ENCODE results near the gene HOXA13. TPM values are rescaled to one million over a fixed set of nuclear protein-coding genes. Genes with fewer than 3 reads are reported as not detected.
A peak's percentile ranks its signal among the peaks of the same experiment; 100 is the strongest.

The HOXA13 gene
- total RNA-seq, 1 donor from 2014 or later: 14.5 TPM

DNA sequence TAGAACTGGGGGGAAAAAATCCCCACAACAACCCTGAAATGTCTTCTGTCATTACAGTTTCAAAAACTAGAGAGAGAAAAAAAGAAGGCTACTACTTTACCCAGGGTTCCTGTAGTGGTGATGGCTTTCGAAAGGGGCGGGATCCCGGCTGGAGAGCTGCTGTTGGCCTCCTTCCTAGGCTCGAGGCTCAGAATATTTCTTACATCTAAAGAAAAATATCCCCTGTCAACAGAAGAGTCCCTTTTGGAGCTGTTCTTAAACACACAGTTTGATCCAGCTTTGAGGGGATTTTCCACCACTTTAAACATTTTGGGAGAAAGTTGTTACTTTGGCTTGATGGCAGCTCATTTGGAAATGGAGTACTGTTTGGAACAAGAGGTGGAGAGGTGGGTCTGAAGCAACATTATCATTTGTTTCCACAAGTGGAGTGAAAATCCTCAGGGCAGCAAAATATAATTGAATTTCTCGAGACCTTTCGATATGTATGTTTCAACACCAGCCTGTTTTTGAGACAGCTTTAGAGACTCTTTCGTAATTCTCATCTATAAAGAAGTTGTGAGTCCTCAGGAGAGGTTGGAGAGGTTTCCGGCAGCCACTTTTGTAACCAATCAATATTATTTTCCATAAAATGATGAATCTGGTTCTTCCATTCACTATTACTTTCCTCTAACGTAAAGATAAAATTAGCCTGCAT, 5.1 kb downstream of the HOXA13 start:
- intact Hi-C loops (cut with DNase I): loop anchor here (10.0 kb wide), 1 partner anchor 580 kb away; no protein-coding TSS in a partner anchor
- peak overlapping the region; percentile 88 to 91 for H3K4me3 ChIP-seq
- no peaks in the 10 kb centered on the region for H3K36me3 ChIP-seq
- no peak for DNase-seq (ENCODE audit: extremely low spot score in 2 of 2)
- peaks cover 30% of the 10 kb centered on the region for H3K4me1 ChIP-seq
- no peak for TF ChIP-seq POLR2AphosphoS5 (IDR thresholded peaks at IDR 0.05; ENCODE audit: insufficient read depth in 1 of 2, low read depth in 1 of 2)
- TF ChIP-seq, protein P1, sequence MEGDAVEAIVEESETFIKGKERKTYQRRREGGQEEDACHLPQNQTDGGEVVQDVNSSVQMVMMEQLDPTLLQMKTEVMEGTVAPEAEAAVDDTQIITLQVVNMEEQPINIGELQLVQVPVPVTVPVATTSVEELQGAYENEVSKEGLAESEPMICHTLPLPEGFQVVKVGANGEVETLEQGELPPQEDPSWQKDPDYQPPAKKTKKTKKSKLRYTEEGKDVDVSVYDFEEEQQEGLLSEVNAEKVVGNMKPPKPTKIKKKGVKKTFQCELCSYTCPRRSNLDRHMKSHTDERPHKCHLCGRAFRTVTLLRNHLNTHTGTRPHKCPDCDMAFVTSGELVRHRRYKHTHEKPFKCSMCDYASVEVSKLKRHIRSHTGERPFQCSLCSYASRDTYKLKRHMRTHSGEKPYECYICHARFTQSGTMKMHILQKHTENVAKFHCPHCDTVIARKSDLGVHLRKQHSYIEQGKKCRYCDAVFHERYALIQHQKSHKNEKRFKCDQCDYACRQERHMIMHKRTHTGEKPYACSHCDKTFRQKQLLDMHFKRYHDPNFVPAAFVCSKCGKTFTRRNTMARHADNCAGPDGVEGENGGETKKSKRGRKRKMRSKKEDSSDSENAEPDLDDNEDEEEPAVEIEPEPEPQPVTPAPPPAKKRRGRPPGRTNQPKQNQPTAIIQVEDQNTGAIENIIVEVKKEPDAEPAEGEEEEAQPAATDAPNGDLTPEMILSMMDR (IDR thresholded peaks at IDR 0.05): no peak
- peak in 1 of 2 donors; percentile 23 for TF ChIP-seq POLR2A (IDR thresholded peaks at IDR 0.05)
- peaks cover 6% of the 10 kb centered on the region for H3K27me3 ChIP-seq
- peak overlapping the region; percentile 99 for H3K27ac ChIP-seq
- H3K9me3 ChIP-seq: no peaks in the 10 kb centered on the region

DNA sequence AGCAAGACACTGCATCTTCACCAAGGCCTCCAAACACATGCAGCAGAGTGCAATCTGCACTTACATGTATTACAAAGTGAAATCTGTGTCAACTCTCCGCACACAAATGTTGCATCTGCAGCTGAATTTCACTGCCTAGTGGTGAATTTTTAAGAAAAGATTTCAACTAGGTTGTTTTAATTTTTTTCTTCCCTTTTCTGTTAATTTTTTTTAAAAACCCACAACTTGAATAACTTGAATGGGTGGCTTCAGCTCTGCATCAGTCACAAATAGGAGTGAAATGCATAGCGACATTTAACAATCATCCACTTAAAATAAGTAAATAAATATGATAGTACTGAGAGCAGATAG, 5.9 kb downstream of the HOXA13 start:
- Histone ChIP-seq H3K27ac (peak overlapping the region; percentile 99), H3K9me3 (no peaks in the 10 kb centered on the region), H3K27me3 (peaks cover 6% of the 10 kb centered on the region), H3K36me3 (no peaks in the 10 kb centered on the region), H3K4me3 (peak overlapping the region; percentile 88 to 91), H3K4me1 (peaks cover 38% of the 10 kb centered on the region)
- DNase-seq (ENCODE audit: extremely low spot score in 2 of 2): no peak
- TF ChIP-seq POLR2AphosphoS5 (IDR thresholded peaks at IDR 0.05; ENCODE audit: insufficient read depth in 1 of 2, low read depth in 1 of 2) (no peak), POLR2A (IDR thresholded peaks at IDR 0.05) (no peak)
- TF ChIP-seq, protein P1 (IDR thresholded peaks at IDR 0.05): no peak
- intact Hi-C loops (cut with DNase I): loop anchor here (10.0 kb wide), 1 partner anchor 581 kb away; no protein-coding TSS in a partner anchor

DNA sequence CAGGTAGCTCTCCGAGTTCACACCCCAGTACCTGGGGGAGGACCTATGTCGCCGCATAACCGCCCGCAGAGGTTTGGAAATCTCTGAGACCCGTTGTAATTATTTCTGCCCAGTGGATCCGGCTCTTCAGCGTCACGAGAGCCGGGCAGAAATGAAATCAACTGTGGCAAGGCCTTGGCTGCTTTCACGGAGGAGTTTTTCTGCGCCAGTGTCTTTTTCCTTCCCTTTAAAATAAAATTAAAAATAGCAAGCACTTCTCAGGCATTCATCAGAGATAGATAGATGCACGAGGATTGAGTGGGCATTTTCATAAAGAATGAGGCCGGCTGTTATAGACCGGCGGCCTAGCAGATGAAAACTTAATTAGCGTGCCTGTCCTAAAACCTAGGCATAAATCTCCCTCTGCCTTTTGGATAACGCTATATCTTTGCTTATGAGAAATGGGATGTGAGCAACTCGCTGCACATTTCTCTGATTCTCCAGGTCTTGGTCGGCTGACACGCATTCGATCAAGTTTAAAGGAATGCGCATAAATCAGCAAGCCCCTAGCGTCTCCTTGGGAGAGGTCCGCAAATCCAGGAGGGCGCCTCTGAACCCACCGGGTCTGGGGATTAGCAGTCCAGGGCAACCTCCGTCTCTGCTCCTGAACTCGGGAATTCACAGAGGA, 6.4 kb downstream of the HOXA13 start:
- TF ChIP-seq POLR2A (IDR thresholded peaks at IDR 0.05) (no peak), POLR2AphosphoS5 (IDR thresholded peaks at IDR 0.05; ENCODE audit: insufficient read depth in 1 of 2, low read depth in 1 of 2) (peak in 1 of 2 donors; percentile 41)
- H3K27ac ChIP-seq: peak overlapping the region; percentile 99
- H3K27me3 ChIP-seq: peaks cover 4% of the 10 kb centered on the region
- no peaks in the 10 kb centered on the region for H3K36me3 ChIP-seq
- peaks cover 42% of the 10 kb centered on the region for H3K4me1 ChIP-seq
- intact Hi-C loops (cut with DNase I): loop anchor here (10.0 kb wide), 1 partner anchor 581 kb away; no protein-coding TSS in a partner anchor
- H3K9me3 ChIP-seq: no peaks in the 10 kb centered on the region
- DNase-seq (ENCODE audit: extremely low spot score in 2 of 2): peak in 1 of 2 donors; percentile 88
- H3K4me3 ChIP-seq: peak overlapping the region; percentile 88 to 91

DNA sequence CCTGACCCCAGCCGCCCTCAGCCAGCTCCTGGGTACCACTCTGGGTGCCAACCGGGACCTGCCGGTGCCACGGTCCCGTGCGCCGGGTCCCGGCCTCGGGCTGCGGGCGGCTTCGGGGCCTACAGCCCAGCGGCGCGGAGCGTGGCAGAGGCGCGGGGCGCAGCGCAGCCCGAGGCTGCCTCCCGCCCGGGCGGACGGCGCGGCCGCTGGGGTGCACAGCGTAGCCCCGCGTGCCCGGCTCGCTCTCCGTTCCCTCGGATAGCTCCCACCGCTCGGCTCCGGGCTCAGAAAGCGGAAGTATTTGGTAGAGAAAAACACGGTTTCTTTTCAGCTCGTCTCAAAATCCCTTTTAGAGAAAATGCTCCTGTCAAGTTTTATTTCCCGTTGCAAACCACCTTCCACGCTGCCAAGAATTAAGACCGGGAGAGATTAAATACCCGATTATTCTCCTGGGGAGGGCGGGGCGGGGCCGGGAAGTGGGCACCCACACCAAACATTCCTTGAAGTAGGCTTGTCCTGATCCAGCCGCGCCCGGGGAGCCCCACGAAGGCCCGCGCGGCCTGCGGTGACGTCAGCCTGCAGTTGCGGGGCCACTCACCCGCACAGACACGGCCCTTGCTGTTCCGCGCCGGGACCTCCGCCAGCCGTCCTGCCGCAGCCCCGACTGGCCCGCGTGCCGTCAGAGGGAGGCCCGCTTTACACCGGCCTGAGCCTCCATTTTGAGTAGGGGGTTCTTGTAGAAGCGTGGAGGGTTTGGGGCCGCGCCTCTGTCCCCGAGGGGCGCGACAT, 7.2 kb downstream of the HOXA13 start:
- Histone ChIP-seq H3K9me3 (no peaks in the 10 kb centered on the region), H3K27ac (peak overlapping the region; percentile 99), H3K4me3 (peak overlapping the region; percentile 88 to 91), H3K27me3 (no peaks in the 10 kb centered on the region), H3K36me3 (no peaks in the 10 kb centered on the region), H3K4me1 (peaks cover 49% of the 10 kb centered on the region)
- intact Hi-C loops (cut with DNase I): loop anchor here (10.0 kb wide), 1 partner anchor 582 kb away; no protein-coding TSS in a partner anchor
- TF ChIP-seq POLR2A (IDR thresholded peaks at IDR 0.05) (no peak), POLR2AphosphoS5 (IDR thresholded peaks at IDR 0.05; ENCODE audit: insufficient read depth in 1 of 2, low read depth in 1 of 2) (peak in 1 of 2 donors; percentile 74)
- TF ChIP-seq, protein P1 (IDR thresholded peaks at IDR 0.05): no peak
- DNase-seq (ENCODE audit: extremely low spot score in 2 of 2): no peak

Measured in vagina (tissue), 2 donors.